Aorta (tissue), 5 donors: ENCODE measurements around the gene HUS1B. TPM values are rescaled to one million over a fixed set of nuclear protein-coding genes. Genes with fewer than 3 reads are reported as not detected.

Experiments used
- ATAC-seq: fragments of 200-7000 bp; cut with Tn5 transposase; one replicate; pipeline ENCODE4 v1.9.1; 2022; ENCODE audit warnings: moderate library complexity; ENCODE audit not compliant: low FRiP score
- DNase-seq, 2 donors: peaks; one replicate each; pipeline ENCODE4 v3.0.0-alpha.2; 2020
- H3K27ac ChIP-seq, 2 donors: one replicate each; pipeline ENCODE4 v1.5.1; 2013; ENCODE audit warnings: low read length in 2 of 2, mild to moderate bottlenecking in 2 of 2, moderate library complexity in 2 of 2, control low read depth in 1 of 2, inconsistent platforms in 1 of 2, low read depth in 1 of 2
- H3K27me3 ChIP-seq, 2 donors: one replicate each; pipeline ENCODE4 v1.6.1; 2013; ENCODE audit warnings: control low read depth in 1 of 2, low read length in 1 of 2, mild to moderate bottlenecking in 1 of 2, moderate library complexity in 1 of 2; ENCODE audit not compliant: insufficient read depth in 2 of 2, control insufficient read depth in 1 of 2
- H3K36me3 ChIP-seq, 2 donors: one replicate each; pipeline ENCODE4 v1.6.1; 2013; ENCODE audit warnings: control low read depth in 1 of 2, low read length in 1 of 2, mild to moderate bottlenecking in 1 of 2; ENCODE audit not compliant: insufficient read depth in 2 of 2, control insufficient read depth in 1 of 2
- H3K4me1 ChIP-seq, 2 donors: one replicate each; pipeline ENCODE4 v1.6.1; 2013; ENCODE audit warnings: low read length in 2 of 2, control low read depth in 1 of 2, mild to moderate bottlenecking in 1 of 2, moderate library complexity in 1 of 2; ENCODE audit not compliant: insufficient read depth in 2 of 2, control insufficient read depth in 1 of 2
- H3K4me3 ChIP-seq, 2 donors: one replicate each; pipeline ENCODE4 v1.5.1; 2013; ENCODE audit warnings: low read length in 2 of 2, control low read depth in 1 of 2, mild to moderate bottlenecking in 1 of 2
- H3K9me3 ChIP-seq: one replicate; pipeline ENCODE4 v1.6.1; 2013; ENCODE audit warnings: mild to moderate bottlenecking, low read length; ENCODE audit not compliant: control insufficient read depth
- WGBS, 2 donors: extraction: QIAGEN DNeasy Blood & Tissue Kit; methylation state at CpG; one replicate each; pipeline ENCODE4 v1.1.7; 2013; 5-methylcytosine and 5-hydroxymethylcytosine counted together
- intact Hi-C, 2 donors: fragments of 100-400 bp; cut with DNase I; formaldehyde crosslinking; loops; one replicate each; pipeline versions ENCODE4 v1.14.2 to v1.15.0; 2022
- polyA plus RNA-seq, 2 donors: library from polyadenylated mRNA; stranded (reverse); fragments of 200-250 nt; gene quantifications; one replicate each; pipeline ENCODE4 v1.2.3, GENCODE V29; 2013
- total RNA-seq, 2 donors: library from RNA; stranded (reverse); fragmentation: NEBNext Ultra II Directional; extraction: Animal tissue kit (Norgen Biotek cat#: 25700); gene quantifications; one replicate each; pipeline ENCODE4 v1.2.1, GENCODE V29; 2021
- donor health status: healthy with polysubstance abuse.
- donor health status: Bipolar disorder and iron deficiency.
- donor health status: DM: no; HTN: no; CAD: no.
- donor health status: DM: no; HTN: no; CAD: no.
- donor health status: DM: yes; HTN: yes; CAD: no.

Gene HUS1B
- total and polyA plus RNA-seq, 4 donors = 0.38 to 2.4 (median 1.4) TPM; not detected in 1

DNA sequence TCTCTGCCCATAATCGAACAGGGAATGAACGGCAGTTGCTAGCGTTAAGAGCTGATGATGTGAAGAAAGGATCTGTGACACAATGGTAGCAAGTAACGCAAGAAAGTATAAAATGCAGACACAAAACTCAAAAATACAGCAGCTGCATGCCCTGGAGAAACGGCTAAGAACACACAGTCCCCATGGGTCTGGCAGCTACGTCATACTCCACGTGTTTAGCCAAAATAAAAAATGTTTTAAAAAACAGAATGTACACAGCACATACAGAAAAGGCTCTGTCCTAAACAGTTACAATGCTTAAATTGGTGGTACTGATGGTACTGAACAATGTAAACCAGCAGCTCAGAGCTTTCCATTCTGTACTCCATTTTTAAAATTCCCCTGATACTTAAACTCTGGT, 34.4 kb downstream of the HUS1B start:
- intact Hi-C loops = no loop called here
- H3K4me3 ChIP-seq = no peak overlapping the region
- no peaks in the 10 kb centered on the region for H3K4me1 ChIP-seq
- H3K27ac ChIP-seq = no peak overlapping the region
- no peak for ATAC-seq
- H3K9me3 ChIP-seq = no peaks in the 10 kb centered on the region
- H3K36me3 ChIP-seq = peaks cover 0 to 1% of the 10 kb centered on the region in 2 donors
- no peak for DNase-seq
- H3K27me3 ChIP-seq = no peaks in the 10 kb centered on the region
- 79 to 87% methylated on average over 7 of the region's 7 CpGs for WGBS, 2 donors

DNA sequence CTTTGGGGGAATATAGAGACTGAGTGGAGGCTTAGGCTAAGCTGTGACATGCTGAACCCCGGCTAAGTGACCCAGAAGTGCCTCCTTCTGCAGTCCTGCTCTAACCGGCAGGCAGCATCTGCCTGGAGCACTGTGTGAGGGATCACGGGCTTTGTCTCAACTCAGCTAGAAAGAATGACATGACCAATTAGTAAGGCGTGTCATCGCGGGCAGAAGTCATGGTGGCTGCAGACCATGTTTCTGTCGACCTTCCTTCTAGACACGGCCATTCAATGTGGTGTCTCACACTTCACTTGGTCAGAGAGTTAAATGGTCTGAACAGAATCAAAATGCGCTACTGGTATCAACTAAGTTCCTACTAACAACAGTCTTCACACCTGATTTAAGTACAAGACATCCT, 35.0 kb downstream of the HUS1B start:
- H3K27ac ChIP-seq = no peak overlapping the region
- no peaks in the 10 kb centered on the region for H3K27me3 ChIP-seq
- DNase-seq (no peak), ATAC-seq (no peak)
- no peaks in the 10 kb centered on the region for H3K9me3 ChIP-seq
- intact Hi-C loops = no loop called here
- H3K4me3 ChIP-seq = no peak overlapping the region
- 85 to 91% methylated on average over 9 of the region's 9 CpGs for WGBS, 2 donors
- H3K36me3 ChIP-seq = peaks cover 0 to 2% of the 10 kb centered on the region in 2 donors
- H3K4me1 ChIP-seq = no peaks in the 10 kb centered on the region

DNA sequence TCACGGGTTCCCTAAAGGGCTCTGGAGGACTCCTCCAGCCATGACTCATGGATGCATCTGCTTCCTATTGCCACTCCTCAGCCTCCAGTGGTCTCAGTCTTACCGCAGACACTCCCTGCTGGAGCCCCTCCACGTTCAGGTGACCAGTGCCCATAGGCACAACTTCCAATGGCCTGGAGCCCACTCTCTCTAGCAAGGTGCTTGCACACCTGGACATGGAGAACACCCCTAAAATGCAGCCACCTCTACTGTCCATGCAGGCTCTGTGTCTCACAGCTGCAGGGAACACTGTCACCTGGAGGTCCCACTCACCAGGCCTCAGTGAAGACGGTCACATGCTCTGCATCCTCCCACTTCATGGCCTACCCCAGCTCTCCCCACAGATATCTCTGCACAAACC, 36.0 kb downstream of the HUS1B start:
- intact Hi-C loops = no loop called here
- Histone ChIP-seq H3K27me3 (no peaks in the 10 kb centered on the region), H3K9me3 (no peaks in the 10 kb centered on the region), H3K36me3 (peaks cover 0 to 2% of the 10 kb centered on the region in 2 donors), H3K27ac (no peak overlapping the region), H3K4me3 (no peak overlapping the region), H3K4me1 (no peaks in the 10 kb centered on the region)
- 92 to 95% methylated on average over 4 of the region's 4 CpGs for WGBS, 2 donors
- no peak for ATAC-seq
- DNase-seq = no peak

DNA sequence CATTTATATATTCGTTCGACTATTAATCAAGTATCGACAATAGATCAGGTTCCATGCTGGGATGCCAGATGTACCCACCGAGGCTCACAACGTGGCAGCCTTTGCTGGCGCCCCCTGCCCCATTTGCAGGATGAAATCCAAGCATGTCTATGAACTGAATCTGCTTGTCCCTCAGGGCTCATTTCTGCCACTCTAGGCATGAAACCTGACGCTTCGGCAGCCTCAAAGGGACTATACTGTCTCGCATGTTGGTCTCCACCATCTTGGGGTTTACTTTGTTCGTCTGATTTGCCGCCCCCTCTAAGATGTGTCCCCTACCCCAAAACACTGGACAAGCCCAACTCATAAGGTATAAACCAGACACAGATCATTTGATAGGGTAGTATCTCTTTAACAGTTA, 36.7 kb downstream of the HUS1B start:
- DNase-seq (no peak), ATAC-seq (no peak)
- H3K4me1 ChIP-seq = no peaks in the 10 kb centered on the region
- H3K4me3 ChIP-seq = no peak overlapping the region
- no peak overlapping the region for H3K27ac ChIP-seq
- intact Hi-C loops = no loop called here
- peaks cover 0 to 2% of the 10 kb centered on the region in 2 donors for H3K36me3 ChIP-seq
- no peaks in the 10 kb centered on the region for H3K27me3 ChIP-seq
- WGBS, 2 donors = 88 to 94% methylated on average over 11 of the region's 11 CpGs
- no peaks in the 10 kb centered on the region for H3K9me3 ChIP-seq

DNA sequence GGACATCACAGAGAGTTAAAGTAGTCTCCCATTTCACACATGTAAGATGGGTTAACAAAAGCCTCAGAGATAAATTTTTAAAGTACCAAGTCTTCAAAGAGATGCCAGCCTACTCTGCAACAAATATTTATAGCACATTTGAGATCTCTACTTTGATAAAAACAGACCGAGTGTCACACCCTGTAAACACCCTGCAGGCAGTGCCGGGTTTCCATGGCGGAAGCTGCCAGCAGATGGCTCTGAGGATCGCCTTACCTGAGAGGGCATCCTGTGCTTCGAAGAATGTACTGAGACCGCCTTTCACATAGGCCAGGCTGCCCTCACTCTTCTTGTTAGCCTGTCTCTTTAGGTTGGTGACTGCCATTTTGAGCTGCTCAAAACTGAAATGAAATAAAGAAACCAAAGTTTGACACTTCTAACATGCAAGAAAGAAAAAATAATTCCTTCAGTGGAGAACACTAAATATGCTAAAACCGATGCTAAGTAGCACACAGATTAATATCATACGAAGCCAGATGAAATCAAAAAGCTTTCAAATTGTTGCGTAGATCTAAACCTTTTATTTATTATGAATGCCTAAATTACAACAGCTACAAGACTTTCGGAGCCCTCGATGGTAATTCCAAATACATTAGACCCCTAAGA, 39.3 kb downstream of the HUS1B start:
- Histone ChIP-seq H3K9me3 (no peaks in the 10 kb centered on the region), H3K36me3 (peaks cover 0 to 2% of the 10 kb centered on the region in 2 donors), H3K4me1 (no peaks in the 10 kb centered on the region), H3K27ac (no peak overlapping the region), H3K27me3 (no peaks in the 10 kb centered on the region), H3K4me3 (no peak overlapping the region)
- intact Hi-C loops = no loop called here
- 95% methylated on average over 11 of the region's 11 CpGs for WGBS, 2 donors
- ATAC-seq (no peak), DNase-seq (no peak)

DNA sequence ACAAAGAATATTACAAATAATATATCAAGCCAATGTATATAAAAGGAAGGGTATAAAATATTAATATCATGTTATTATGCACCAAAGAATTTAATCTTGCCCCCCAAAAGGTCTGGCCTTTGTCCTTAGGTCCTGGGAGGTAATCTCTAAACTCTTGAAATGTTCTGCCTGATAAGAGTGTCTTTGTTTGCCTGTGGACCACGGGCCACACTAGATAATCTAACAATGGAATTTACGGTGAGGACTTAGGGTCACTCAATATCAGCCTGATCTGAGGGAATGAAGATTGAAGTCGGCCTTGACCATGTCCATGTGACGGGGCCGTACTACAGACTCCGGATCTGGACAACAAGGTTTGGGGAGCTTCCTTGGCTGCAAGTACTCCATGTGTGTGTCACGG, 42.9 kb downstream of the HUS1B start:
- 84 to 86% methylated on average over 7 of the region's 7 CpGs for WGBS, 2 donors
- Histone ChIP-seq H3K27me3 (no peaks in the 10 kb centered on the region), H3K36me3 (peaks cover 0 to 2% of the 10 kb centered on the region in 2 donors), H3K27ac (no peak overlapping the region), H3K4me1 (no peaks in the 10 kb centered on the region), H3K9me3 (no peaks in the 10 kb centered on the region), H3K4me3 (no peak overlapping the region)
- intact Hi-C loops = no loop called here
- DNase-seq (no peak), ATAC-seq (no peak)

DNA sequence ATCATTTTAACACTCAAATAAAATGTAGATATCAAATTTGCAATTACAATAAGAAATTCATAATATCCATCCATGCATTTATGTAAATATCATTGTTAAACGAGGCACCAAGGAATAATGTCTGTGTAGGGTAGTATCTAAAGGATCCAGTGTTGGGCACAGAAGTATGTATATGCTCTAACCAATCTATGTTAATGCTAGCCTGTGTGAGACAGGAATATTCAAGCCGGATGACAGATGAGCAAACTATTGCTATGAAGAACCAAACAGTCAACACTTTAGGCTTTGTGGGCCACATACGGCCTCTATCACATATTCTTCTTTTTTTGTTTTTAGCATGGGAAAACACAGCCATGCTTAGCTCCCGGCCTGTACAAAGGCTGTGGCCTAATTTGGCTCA, 45.0 kb downstream of the HUS1B start:
- H3K36me3 ChIP-seq = no peaks in the 10 kb centered on the region
- no peaks in the 10 kb centered on the region for H3K4me1 ChIP-seq
- DNase-seq (no peak), ATAC-seq (no peak)
- no peaks in the 10 kb centered on the region for H3K9me3 ChIP-seq
- no peak overlapping the region for H3K4me3 ChIP-seq
- 58 to 63% methylated on average over 4 of the region's 4 CpGs for WGBS, 2 donors
- no peak overlapping the region for H3K27ac ChIP-seq
- H3K27me3 ChIP-seq = no peaks in the 10 kb centered on the region
- intact Hi-C loops = no loop called here

DNA sequence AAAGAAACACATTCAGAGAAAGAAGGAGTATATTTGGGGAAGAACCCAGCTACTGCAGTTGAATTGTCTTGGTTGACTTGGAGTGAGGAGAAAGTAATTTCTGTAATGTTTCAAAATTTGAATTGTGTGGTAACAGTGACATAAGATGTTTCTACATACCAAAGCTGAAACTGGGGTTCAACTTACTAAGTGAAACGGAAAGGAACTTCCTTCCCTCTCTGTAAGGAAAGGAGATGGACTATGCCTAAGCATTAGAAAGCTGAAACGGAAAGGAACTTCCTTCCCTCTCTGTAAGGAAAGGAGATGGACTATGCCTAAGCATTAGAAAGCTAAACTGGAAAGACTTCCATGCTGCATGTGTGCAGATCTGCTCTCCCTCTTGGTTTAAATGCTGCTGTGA, 46.0 kb downstream of the HUS1B start:
- Histone ChIP-seq H3K4me1 (no peaks in the 10 kb centered on the region), H3K27ac (no peak overlapping the region), H3K4me3 (no peak overlapping the region), H3K9me3 (no peaks in the 10 kb centered on the region), H3K27me3 (no peaks in the 10 kb centered on the region), H3K36me3 (no peaks in the 10 kb centered on the region)
- intact Hi-C loops = no loop called here
- 65 to 71% methylated on average over 2 of the region's 2 CpGs for WGBS, 2 donors
- ATAC-seq (no peak), DNase-seq (no peak)

DNA sequence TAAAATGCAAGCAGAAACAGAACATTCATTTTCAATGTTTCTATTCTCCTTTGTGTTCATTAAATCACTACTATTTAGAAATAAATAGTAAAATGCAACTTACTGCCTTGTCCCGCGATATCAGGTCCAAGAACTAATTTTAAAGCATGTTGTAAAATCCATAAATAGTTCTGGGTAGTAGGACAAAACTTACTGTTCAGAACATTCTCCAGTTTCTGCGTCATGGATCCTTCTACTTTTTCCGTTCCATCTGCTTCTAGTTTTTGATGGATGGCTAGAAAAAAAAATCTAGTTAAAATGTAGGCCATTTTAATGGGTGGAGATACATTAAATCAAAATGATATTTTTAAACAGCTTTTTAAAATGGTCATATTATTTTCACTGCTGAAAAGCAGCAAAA, 47.0 kb downstream of the HUS1B start:
- no peak for DNase-seq
- no peaks in the 10 kb centered on the region for H3K4me1 ChIP-seq
- no peaks in the 10 kb centered on the region for H3K36me3 ChIP-seq
- no peaks in the 10 kb centered on the region for H3K27me3 ChIP-seq
- H3K27ac ChIP-seq = no peak overlapping the region
- intact Hi-C loops = no loop called here
- no peaks in the 10 kb centered on the region for H3K9me3 ChIP-seq
- H3K4me3 ChIP-seq = no peak overlapping the region
- ATAC-seq = no peak
- 91 to 94% methylated on average over 4 of the region's 4 CpGs for WGBS, 2 donors
